GM06990 (cell line): ENCODE measurements around the gene ITPK1.

ENCODE experiments used
- DNase-seq: peaks from one replicate; pipeline ENCODE4 v3.0.0-alpha.2; 2011; ENCODE audit not compliant: insufficient read length; ENCODE audit errors: extremely low read depth
- H3K27me3 ChIP-seq: replicated peaks from 2 replicates; pipeline ENCODE4 v1.6.0; 2011; ENCODE audit warnings: low read length; ENCODE audit not compliant: control insufficient read depth, insufficient read depth
- H3K36me3 ChIP-seq: 2 replicates; pipeline ENCODE4 v1.5.1; 2011; ENCODE audit warnings: low read length; ENCODE audit not compliant: control insufficient read depth, insufficient read depth
- H3K4me3 ChIP-seq: replicated peaks from 2 replicates; pipeline ENCODE4 v1.5.1; 2011; ENCODE audit warnings: low read depth, mild to moderate bottlenecking, control low read depth, low read length
- TF ChIP-seq, protein P1 (sequence below): IDR thresholded peaks from 2 replicates; pipeline ENCODE4 v1.5.1; 2011; ENCODE audit warnings: low read length, control low read depth, mild to moderate bottlenecking, inconsistent platforms; ENCODE audit not compliant: insufficient read depth, poor library complexity, severe bottlenecking

The ITPK1 gene

GRCh38 chr14:92937051-92937937 lies 178.4 kb downstream of the ITPK1 start:
- DNase-seq = no peak
- no peaks in the 10 kb centered on the region for H3K27me3 ChIP-seq
- H3K4me3 ChIP-seq = no peak overlapping the region
- TF ChIP-seq, protein P1, sequence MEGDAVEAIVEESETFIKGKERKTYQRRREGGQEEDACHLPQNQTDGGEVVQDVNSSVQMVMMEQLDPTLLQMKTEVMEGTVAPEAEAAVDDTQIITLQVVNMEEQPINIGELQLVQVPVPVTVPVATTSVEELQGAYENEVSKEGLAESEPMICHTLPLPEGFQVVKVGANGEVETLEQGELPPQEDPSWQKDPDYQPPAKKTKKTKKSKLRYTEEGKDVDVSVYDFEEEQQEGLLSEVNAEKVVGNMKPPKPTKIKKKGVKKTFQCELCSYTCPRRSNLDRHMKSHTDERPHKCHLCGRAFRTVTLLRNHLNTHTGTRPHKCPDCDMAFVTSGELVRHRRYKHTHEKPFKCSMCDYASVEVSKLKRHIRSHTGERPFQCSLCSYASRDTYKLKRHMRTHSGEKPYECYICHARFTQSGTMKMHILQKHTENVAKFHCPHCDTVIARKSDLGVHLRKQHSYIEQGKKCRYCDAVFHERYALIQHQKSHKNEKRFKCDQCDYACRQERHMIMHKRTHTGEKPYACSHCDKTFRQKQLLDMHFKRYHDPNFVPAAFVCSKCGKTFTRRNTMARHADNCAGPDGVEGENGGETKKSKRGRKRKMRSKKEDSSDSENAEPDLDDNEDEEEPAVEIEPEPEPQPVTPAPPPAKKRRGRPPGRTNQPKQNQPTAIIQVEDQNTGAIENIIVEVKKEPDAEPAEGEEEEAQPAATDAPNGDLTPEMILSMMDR = no peak
- H3K36me3 ChIP-seq = no peaks in the 10 kb centered on the region; the same call in none of the 2 replicates

DNA sequence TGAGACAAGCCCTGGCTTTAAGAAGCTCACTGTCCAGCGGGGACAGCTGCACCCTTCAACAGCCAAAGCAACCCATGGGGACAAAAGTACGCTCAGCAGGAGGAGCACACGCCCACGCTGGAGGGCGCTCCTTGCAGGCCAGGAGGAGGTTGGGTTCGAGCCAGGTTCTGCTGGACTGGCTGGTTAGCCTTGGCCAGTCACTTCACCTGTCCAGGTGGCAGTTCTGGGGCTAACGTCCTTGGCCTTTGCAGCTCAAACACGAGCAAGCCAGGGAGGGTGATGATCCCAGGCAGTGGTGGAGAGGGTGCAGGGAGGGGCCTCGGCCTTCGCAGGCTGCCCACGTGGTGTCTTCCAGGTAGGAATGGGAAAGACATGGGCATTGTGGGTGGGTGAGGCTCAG lies 179.6 kb downstream of the ITPK1 start:
- Histone ChIP-seq H3K36me3 (no peaks in the 10 kb centered on the region; the same call in none of the 2 replicates), H3K27me3 (no peaks in the 10 kb centered on the region), H3K4me3 (no peak overlapping the region)
- TF ChIP-seq, protein P1 = no peak
- DNase-seq = no peak

GRCh38 chr14:92935446-92935845 lies 180.3 kb downstream of the ITPK1 start:
- no peak for DNase-seq
- no peak overlapping the region for H3K4me3 ChIP-seq
- TF ChIP-seq, protein P1 = no peak
- H3K36me3 ChIP-seq = no peaks in the 10 kb centered on the region; the same call in none of the 2 replicates
- no peaks in the 10 kb centered on the region for H3K27me3 ChIP-seq

GRCh38 chr14:92934196-92935085 lies 181.3 kb downstream of the ITPK1 start:
- H3K36me3 ChIP-seq = no peaks in the 10 kb centered on the region; the same call in 1 of the 2 replicates
- TF ChIP-seq, protein P1 = no peak
- no peaks in the 10 kb centered on the region for H3K27me3 ChIP-seq
- no peak overlapping the region for H3K4me3 ChIP-seq
- DNase-seq = no peak

GRCh38 chr14:92933481-92933880 lies 182.2 kb downstream of the ITPK1 start:
- Histone ChIP-seq H3K36me3 (no peaks in the 10 kb centered on the region; the same call in 1 of the 2 replicates), H3K27me3 (no peaks in the 10 kb centered on the region), H3K4me3 (no peak overlapping the region)
- DNase-seq = no peak
- TF ChIP-seq, protein P1 = no peak
